Measurements from ENCODE around the gene GRIA4. TPM values are rescaled to one million over a fixed set of nuclear protein-coding genes. Genes with fewer than 3 reads are reported as not detected.
"Not testable (repeated sequence)": the region's sequence is repeated elsewhere in the genome, so short reads cannot be mapped to it uniquely, and the experiment has no call there.

The GRIA4 gene
- polyA plus RNA-seq, 1 donor from 2014 or later, result 6.3 TPM

- H3F3A ChIP-seq (ENCODE audit: insufficient read depth, low read length, poor library complexity, severe bottlenecking); H3K9ac ChIP-seq (ENCODE audit: low read length); H3K4me3 ChIP-seq (ENCODE audit: low read length); H3K9me2 ChIP-seq (ENCODE audit: insufficient read depth, low read length); H3K27me3 ChIP-seq (ENCODE audit: insufficient read depth, low read depth, low read length); H3K4me2 ChIP-seq (ENCODE audit: low read length); H3K36me3 ChIP-seq (ENCODE audit: insufficient read depth, low read length); H3K79me2 ChIP-seq (replicated peaks; ENCODE audit: insufficient read depth, low read length); H2AFZ ChIP-seq (ENCODE audit: low read depth, low read length); H3K27ac ChIP-seq (ENCODE audit: low read length); H4K20me1 ChIP-seq (ENCODE audit: insufficient read depth); H3K9me3 ChIP-seq (ENCODE audit: low read length): not testable (repeated sequence)
Observed at GRCh38 chr11:106003094-106003493, 393.2 kb downstream of the GRIA4 start.

GRCh38 chr11:106011481-106011880, 401.6 kb downstream of the GRIA4 start:
- no peaks in the 10 kb centered on the region for H3F3A ChIP-seq (ENCODE audit: insufficient read depth, low read length, poor library complexity, severe bottlenecking)
- H3K36me3 ChIP-seq (ENCODE audit: insufficient read depth, low read length), result peaks cover 11% of the 10 kb centered on the region
- no peak overlapping the region for H3K4me2 ChIP-seq (ENCODE audit: low read length)
- TF ChIP-seq EZH2 (IDR thresholded peaks at IDR 0.05; ENCODE audit: borderline replicate concordance, insufficient read depth, low read length, poor library complexity, severe bottlenecking), result no peak
- no peak for TF ChIP-seq SMC3 (conservative IDR thresholded peaks at IDR 0.05; ENCODE audit: poor library complexity)
- TF ChIP-seq TAF1 (IDR thresholded peaks at IDR 0.05; ENCODE audit: low read depth), result no peak
- H3K27me3 ChIP-seq (ENCODE audit: insufficient read depth, low read depth, low read length), result no peaks in the 10 kb centered on the region
- no peaks in the 10 kb centered on the region for H4K20me1 ChIP-seq (ENCODE audit: insufficient read depth)
- no peak overlapping the region for H3K4me3 ChIP-seq (ENCODE audit: low read length)
- no peak overlapping the region for H3K27ac ChIP-seq (ENCODE audit: low read length)
- H3K9me3 ChIP-seq (ENCODE audit: low read length), result no peaks in the 10 kb centered on the region
- no peak overlapping the region for H3K9ac ChIP-seq (ENCODE audit: low read length)
- H3K9me2 ChIP-seq (ENCODE audit: insufficient read depth, low read length), result no peaks in the 10 kb centered on the region
- no peak overlapping the region for H2AFZ ChIP-seq (ENCODE audit: low read depth, low read length)
- H3K79me2 ChIP-seq (replicated peaks; ENCODE audit: insufficient read depth, low read length), result peaks cover 25% of the 10 kb centered on the region

DNA sequence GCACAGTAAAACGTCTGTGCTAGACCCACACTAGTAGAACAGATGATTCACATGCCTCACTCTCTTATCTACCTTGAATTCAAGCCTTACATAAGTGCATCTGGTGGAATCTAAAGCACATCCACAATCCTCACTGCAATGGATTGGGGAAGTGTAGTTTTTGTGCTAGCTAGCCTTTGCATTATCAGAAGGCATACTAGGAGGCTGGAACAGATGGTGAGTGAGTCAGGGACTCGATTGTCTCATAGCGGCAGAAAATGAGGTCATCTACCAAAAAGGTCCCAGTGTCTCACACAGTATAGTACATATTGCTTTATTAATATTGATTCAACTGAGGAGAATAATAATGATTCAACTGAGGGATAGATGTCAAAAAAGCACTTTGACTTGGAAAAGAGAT, 402.9 kb downstream of the GRIA4 start:
- no peaks in the 10 kb centered on the region for H4K20me1 ChIP-seq (ENCODE audit: insufficient read depth)
- H3K36me3 ChIP-seq (ENCODE audit: insufficient read depth, low read length), result peaks cover 11% of the 10 kb centered on the region
- H2AFZ ChIP-seq (ENCODE audit: low read depth, low read length), result no peak overlapping the region
- no peaks in the 10 kb centered on the region for H3K9me2 ChIP-seq (ENCODE audit: insufficient read depth, low read length)
- H3F3A ChIP-seq (ENCODE audit: insufficient read depth, low read length, poor library complexity, severe bottlenecking), result no peaks in the 10 kb centered on the region
- TF ChIP-seq, protein P1, sequence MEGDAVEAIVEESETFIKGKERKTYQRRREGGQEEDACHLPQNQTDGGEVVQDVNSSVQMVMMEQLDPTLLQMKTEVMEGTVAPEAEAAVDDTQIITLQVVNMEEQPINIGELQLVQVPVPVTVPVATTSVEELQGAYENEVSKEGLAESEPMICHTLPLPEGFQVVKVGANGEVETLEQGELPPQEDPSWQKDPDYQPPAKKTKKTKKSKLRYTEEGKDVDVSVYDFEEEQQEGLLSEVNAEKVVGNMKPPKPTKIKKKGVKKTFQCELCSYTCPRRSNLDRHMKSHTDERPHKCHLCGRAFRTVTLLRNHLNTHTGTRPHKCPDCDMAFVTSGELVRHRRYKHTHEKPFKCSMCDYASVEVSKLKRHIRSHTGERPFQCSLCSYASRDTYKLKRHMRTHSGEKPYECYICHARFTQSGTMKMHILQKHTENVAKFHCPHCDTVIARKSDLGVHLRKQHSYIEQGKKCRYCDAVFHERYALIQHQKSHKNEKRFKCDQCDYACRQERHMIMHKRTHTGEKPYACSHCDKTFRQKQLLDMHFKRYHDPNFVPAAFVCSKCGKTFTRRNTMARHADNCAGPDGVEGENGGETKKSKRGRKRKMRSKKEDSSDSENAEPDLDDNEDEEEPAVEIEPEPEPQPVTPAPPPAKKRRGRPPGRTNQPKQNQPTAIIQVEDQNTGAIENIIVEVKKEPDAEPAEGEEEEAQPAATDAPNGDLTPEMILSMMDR (IDR thresholded peaks at IDR 0.05; ENCODE audit: poor library complexity, severe bottlenecking), result no peak
- no peak for TF ChIP-seq SMC3 (conservative IDR thresholded peaks at IDR 0.05; ENCODE audit: poor library complexity)
- TF ChIP-seq RAD21 (conservative IDR thresholded peaks at IDR 0.05), result no peak
- no peak overlapping the region for H3K27ac ChIP-seq (ENCODE audit: low read length)
- H3K4me3 ChIP-seq (ENCODE audit: low read length), result no peak overlapping the region
- no peaks in the 10 kb centered on the region for H3K27me3 ChIP-seq (ENCODE audit: insufficient read depth, low read depth, low read length)
- H3K9ac ChIP-seq (ENCODE audit: low read length), result no peak overlapping the region
- no peaks in the 10 kb centered on the region for H3K9me3 ChIP-seq (ENCODE audit: low read length)
- no peak overlapping the region for H3K4me2 ChIP-seq (ENCODE audit: low read length)
- H3K79me2 ChIP-seq (replicated peaks; ENCODE audit: insufficient read depth, low read length), result peaks cover 37% of the 10 kb centered on the region

DNA sequence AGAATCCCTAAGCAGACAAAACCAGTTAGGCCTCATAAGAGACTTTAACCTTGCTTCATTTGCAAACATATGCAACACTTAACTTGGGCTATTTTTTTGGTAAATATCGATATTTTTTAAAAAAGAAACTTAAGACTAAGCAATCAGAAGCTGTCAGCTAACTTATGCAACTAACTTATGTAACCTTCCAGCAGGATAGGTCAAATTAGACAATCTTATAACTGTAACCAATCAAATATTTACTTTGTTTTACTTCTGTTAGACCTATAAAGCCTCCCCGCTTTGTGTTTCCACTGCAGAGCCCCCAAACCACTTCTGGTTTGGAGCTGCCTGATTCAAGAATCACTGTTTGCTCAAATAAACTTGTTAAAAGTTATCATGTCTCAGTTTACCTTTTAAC, 404.2 kb downstream of the GRIA4 start:
- H3K9me3 ChIP-seq (ENCODE audit: low read length), result no peaks in the 10 kb centered on the region
- no peaks in the 10 kb centered on the region for H3F3A ChIP-seq (ENCODE audit: insufficient read depth, low read length, poor library complexity, severe bottlenecking)
- H3K4me3 ChIP-seq (ENCODE audit: low read length), result no peak overlapping the region
- peaks cover 47% of the 10 kb centered on the region for H3K79me2 ChIP-seq (replicated peaks; ENCODE audit: insufficient read depth, low read length)
- H4K20me1 ChIP-seq (ENCODE audit: insufficient read depth), result no peaks in the 10 kb centered on the region
- H3K9ac ChIP-seq (ENCODE audit: low read length), result no peak overlapping the region
- no peaks in the 10 kb centered on the region for H3K27me3 ChIP-seq (ENCODE audit: insufficient read depth, low read depth, low read length)
- H3K9me2 ChIP-seq (ENCODE audit: insufficient read depth, low read length), result no peaks in the 10 kb centered on the region
- H3K36me3 ChIP-seq (ENCODE audit: insufficient read depth, low read length), result peaks cover 6% of the 10 kb centered on the region
- no peak overlapping the region for H3K27ac ChIP-seq (ENCODE audit: low read length)
- TF ChIP-seq MXI1 (conservative IDR thresholded peaks at IDR 0.05; ENCODE audit: poor library complexity, severe bottlenecking) (no peak), RAD21 (conservative IDR thresholded peaks at IDR 0.05) (no peak), EP300 (conservative IDR thresholded peaks at IDR 0.05; ENCODE audit: poor library complexity, severe bottlenecking) (no peak), SMC3 (conservative IDR thresholded peaks at IDR 0.05; ENCODE audit: poor library complexity) (no peak), EZH2 (IDR thresholded peaks at IDR 0.05; ENCODE audit: borderline replicate concordance, insufficient read depth, low read length, poor library complexity, severe bottlenecking) (no peak), TAF1 (IDR thresholded peaks at IDR 0.05; ENCODE audit: low read depth) (no peak), POLR2AphosphoS5 (IDR thresholded peaks at IDR 0.05) (no peak)
- TF ChIP-seq, protein P1 (IDR thresholded peaks at IDR 0.05; ENCODE audit: poor library complexity, severe bottlenecking), result no peak
- TF ChIP-seq, protein P2, sequence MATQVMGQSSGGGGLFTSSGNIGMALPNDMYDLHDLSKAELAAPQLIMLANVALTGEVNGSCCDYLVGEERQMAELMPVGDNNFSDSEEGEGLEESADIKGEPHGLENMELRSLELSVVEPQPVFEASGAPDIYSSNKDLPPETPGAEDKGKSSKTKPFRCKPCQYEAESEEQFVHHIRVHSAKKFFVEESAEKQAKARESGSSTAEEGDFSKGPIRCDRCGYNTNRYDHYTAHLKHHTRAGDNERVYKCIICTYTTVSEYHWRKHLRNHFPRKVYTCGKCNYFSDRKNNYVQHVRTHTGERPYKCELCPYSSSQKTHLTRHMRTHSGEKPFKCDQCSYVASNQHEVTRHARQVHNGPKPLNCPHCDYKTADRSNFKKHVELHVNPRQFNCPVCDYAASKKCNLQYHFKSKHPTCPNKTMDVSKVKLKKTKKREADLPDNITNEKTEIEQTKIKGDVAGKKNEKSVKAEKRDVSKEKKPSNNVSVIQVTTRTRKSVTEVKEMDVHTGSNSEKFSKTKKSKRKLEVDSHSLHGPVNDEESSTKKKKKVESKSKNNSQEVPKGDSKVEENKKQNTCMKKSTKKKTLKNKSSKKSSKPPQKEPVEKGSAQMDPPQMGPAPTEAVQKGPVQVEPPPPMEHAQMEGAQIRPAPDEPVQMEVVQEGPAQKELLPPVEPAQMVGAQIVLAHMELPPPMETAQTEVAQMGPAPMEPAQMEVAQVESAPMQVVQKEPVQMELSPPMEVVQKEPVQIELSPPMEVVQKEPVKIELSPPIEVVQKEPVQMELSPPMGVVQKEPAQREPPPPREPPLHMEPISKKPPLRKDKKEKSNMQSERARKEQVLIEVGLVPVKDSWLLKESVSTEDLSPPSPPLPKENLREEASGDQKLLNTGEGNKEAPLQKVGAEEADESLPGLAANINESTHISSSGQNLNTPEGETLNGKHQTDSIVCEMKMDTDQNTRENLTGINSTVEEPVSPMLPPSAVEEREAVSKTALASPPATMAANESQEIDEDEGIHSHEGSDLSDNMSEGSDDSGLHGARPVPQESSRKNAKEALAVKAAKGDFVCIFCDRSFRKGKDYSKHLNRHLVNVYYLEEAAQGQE (IDR thresholded peaks at IDR 0.05; ENCODE audit: borderline replicate concordance), result no peak
- peak overlapping the region; percentile 9 for H3K4me2 ChIP-seq (ENCODE audit: low read length)
- H2AFZ ChIP-seq (ENCODE audit: low read depth, low read length), result no peak overlapping the region

Data from neural cell (in vitro differentiated cells).